Mammary epithelial cell (primary cell): ENCODE measurements around the gene DOCK8.

Experiments used
- EZH2 ChIP-seq: IDR thresholded peaks from 2 replicates; pipeline ENCODE4 v1.6.1; 2012; ENCODE audit warnings: low read length, inconsistent platforms, borderline replicate concordance
- TF ChIP-seq, protein P1 (sequence below), 2 donors: IDR thresholded peaks in 1 of 2; conservative IDR thresholded peaks in 1 of 2; 2 replicates each; pipeline ENCODE4 v1.5.1; 2011 to 2012; ENCODE audit warnings: inconsistent platforms in 2 of 2, low read length in 2 of 2, mild to moderate bottlenecking in 2 of 2, control low read depth in 1 of 2, low read depth in 1 of 2; ENCODE audit not compliant: insufficient read depth in 1 of 2; ENCODE audit errors: extremely low read depth in 1 of 2

DNA sequence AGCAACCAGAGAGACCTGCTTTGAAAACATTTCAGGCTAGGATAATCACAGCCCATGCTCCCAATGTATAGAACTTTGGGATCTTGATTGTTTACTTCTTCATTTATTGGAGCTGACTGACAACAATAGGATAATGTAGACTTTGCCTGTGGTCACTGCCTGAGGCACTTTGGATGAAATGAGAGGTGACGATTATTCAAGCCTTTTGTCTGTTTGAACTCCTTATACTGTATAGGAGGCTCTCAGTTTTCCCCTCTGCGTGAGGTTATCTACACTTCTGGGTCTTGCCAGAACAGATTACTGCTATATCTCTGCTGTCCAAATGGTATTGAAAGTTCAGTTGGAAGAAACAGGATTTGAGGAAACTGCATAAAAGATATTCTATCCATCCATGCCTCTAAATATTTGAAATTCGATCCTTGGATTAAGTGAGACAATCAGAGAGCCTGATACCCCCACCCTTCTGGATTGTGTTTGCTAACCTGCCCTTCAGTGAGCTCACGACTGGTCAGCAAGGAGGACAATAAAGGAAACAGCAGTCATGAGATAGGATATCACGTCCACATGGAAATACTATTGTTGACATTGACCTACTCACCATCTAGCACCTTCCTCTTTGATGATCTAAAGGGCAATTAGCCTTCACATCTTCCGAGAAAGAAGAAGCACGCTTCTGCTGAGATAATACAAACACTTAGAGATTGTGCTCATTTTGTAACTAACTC, 98.1 kb downstream of the DOCK8 start:
- TF ChIP-seq, protein P1, sequence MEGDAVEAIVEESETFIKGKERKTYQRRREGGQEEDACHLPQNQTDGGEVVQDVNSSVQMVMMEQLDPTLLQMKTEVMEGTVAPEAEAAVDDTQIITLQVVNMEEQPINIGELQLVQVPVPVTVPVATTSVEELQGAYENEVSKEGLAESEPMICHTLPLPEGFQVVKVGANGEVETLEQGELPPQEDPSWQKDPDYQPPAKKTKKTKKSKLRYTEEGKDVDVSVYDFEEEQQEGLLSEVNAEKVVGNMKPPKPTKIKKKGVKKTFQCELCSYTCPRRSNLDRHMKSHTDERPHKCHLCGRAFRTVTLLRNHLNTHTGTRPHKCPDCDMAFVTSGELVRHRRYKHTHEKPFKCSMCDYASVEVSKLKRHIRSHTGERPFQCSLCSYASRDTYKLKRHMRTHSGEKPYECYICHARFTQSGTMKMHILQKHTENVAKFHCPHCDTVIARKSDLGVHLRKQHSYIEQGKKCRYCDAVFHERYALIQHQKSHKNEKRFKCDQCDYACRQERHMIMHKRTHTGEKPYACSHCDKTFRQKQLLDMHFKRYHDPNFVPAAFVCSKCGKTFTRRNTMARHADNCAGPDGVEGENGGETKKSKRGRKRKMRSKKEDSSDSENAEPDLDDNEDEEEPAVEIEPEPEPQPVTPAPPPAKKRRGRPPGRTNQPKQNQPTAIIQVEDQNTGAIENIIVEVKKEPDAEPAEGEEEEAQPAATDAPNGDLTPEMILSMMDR (conservative IDR thresholded peaks at IDR 0.05 in 1 of 2, IDR thresholded peaks at IDR 0.05 in 1 of 2; ENCODE audit: extremely low read depth in 1 of 2, insufficient read depth in 1 of 2, low read depth in 1 of 2, low read length in 2 of 2): no peak
- TF ChIP-seq EZH2: no peak
